Keratinocyte (primary cell): Measurements from ENCODE around the gene ITIH1. TPM values are rescaled to one million over a fixed set of nuclear protein-coding genes. Genes with fewer than 3 reads are reported as not detected.

Source experiments
- DNase-seq: peaks from one replicate; pipeline ENCODE4 v3.0.0-alpha.2; 2011; ENCODE audit warnings: low read depth, missing footprints, low spot score
- FAIRE-seq: peaks from 2 replicates; lab custom pipeline; 2011; peaks lifted over from hg19 to GRCh38; lab: Jason Lieb, UNC
- H2AFZ ChIP-seq: 2 replicates; pipeline ENCODE4 v1.6.0; 2012; ENCODE audit warnings: low read length, control low read depth, inconsistent platforms; ENCODE audit not compliant: control insufficient read depth
- H3K27ac ChIP-seq: 2 replicates; pipeline ENCODE4 v1.5.1; 2011; ENCODE audit warnings: low read length; ENCODE audit not compliant: control insufficient read depth, insufficient read depth
- H3K27me3 ChIP-seq: 3 replicates; pipeline ENCODE4 v1.6.0; 2011; ENCODE audit warnings: low read length; ENCODE audit not compliant: control insufficient read depth, insufficient read depth; ENCODE audit errors: extremely low read depth
- H3K36me3 ChIP-seq, 2 experiments: 2 replicates in 1 of 2; 3 replicates in 1 of 2; pipeline ENCODE4 v1.5.1; 2011; ENCODE audit warnings: low read length in 2 of 2, mild to moderate bottlenecking in 1 of 2; ENCODE audit not compliant: control insufficient read depth in 2 of 2, insufficient read depth in 2 of 2; ENCODE audit errors: extremely low read depth in 1 of 2
- H3K4me1 ChIP-seq: 3 replicates; pipeline ENCODE4 v1.5.1; 2011; ENCODE audit warnings: low read length; ENCODE audit not compliant: control insufficient read depth, insufficient read depth; ENCODE audit errors: extremely low read depth
- H3K4me2 ChIP-seq: 3 replicates; pipeline ENCODE4 v1.6.0; 2011; ENCODE audit warnings: low read depth, low read length; ENCODE audit not compliant: control insufficient read depth, insufficient read depth; ENCODE audit errors: extremely low read depth
- H3K4me3 ChIP-seq, 3 experiments: fragments of 200-600 bp in 1 of 3; sonication (generic) in 1 of 3; 2 replicates in 2 of 3; 3 replicates in 1 of 3; pipeline ENCODE4 v1.5.1; 2011 to 2016; ENCODE audit warnings: low read length in 3 of 3, mild to moderate bottlenecking in 3 of 3, control low read depth in 2 of 3, inconsistent platforms in 1 of 3, low read depth in 1 of 3, mixed read lengths in 1 of 3, mixed run types in 1 of 3, moderate library complexity in 1 of 3; ENCODE audit not compliant: control insufficient read depth in 2 of 3, insufficient read depth in 2 of 3; ENCODE audit errors: extremely low read depth in 1 of 3
- H3K79me2 ChIP-seq: 2 replicates; pipeline ENCODE4 v1.6.0; 2012; ENCODE audit warnings: low read length; ENCODE audit not compliant: control insufficient read depth, insufficient read depth
- H3K9ac ChIP-seq: 3 replicates; pipeline ENCODE4 v1.6.0; 2011; ENCODE audit warnings: low read length; ENCODE audit not compliant: control insufficient read depth, insufficient read depth; ENCODE audit errors: extremely low read depth
- H3K9me1 ChIP-seq: 3 replicates; pipeline ENCODE4 v1.6.0; 2011; ENCODE audit warnings: low read length; ENCODE audit not compliant: control insufficient read depth, insufficient read depth; ENCODE audit errors: extremely low read depth
- H3K9me3 ChIP-seq: 2 replicates; pipeline ENCODE4 v1.5.1; 2012; ENCODE audit warnings: low read depth, low read length; ENCODE audit not compliant: control insufficient read depth
- H4K20me1 ChIP-seq: 3 replicates; pipeline ENCODE4 v1.6.0; 2011; ENCODE audit warnings: low read length; ENCODE audit not compliant: control insufficient read depth, insufficient read depth; ENCODE audit errors: extremely low read depth
- CTCF ChIP-seq, 3 experiments: IDR thresholded peaks in 1 of 3; conservative IDR thresholded peaks in 1 of 3; optimal IDR thresholded peaks in 1 of 3; 2 replicates in 2 of 3; 3 replicates in 1 of 3; pipeline versions ENCODE3 to v1.5.1; 2011; ENCODE audit warnings: low read length in 3 of 3, mild to moderate bottlenecking in 3 of 3, moderate library complexity in 2 of 3, control low read depth in 1 of 3, inconsistent platforms in 1 of 3; ENCODE audit not compliant: insufficient read depth in 2 of 3; ENCODE audit errors: extremely low read depth in 1 of 3
- EZH2 ChIP-seq: IDR thresholded peaks from one replicate; pipeline ENCODE4 v1.6.1; 2012; ENCODE audit warnings: inconsistent platforms, mild to moderate bottlenecking, low read length, moderate library complexity
- dilution Hi-C: fragments of 300-500 bp; cut with MboI; formaldehyde crosslinking; loops from one replicate; pipeline ENCODE4 v1.7.0; 2020; ENCODE audit warnings: low sequenced_read_pairs; ENCODE audit not compliant: extremely low pct_ligation_motif_present
- polyA plus RNA-seq, 5 experiments: library from polyadenylated mRNA; depleted of rRNA in 3 of 5; stranded (reverse) in 3 of 5; stranded (forward) in 1 of 5; unstranded in 1 of 5; fragments of >200 nt; gene quantifications; 1 replicate in 1 of 5; 2 replicates in 3 of 5; 3 replicates in 1 of 5; pipeline versions ENCODE4 v1.2.1 to v1.2.3, GENCODE V29; 2011 to 2012; ENCODE audit warnings: missing spikeins in 2 of 5, low read depth in 1 of 5, low replicate concordance in 1 of 5

ITIH1 gene
- polyA plus RNA-seq, 1 donor (not counting 4 experiments of a cell fraction or from before 2014, with no cell fraction given) = not detected

- TF ChIP-seq CTCF (optimal IDR thresholded peaks at IDR 0.05 in 1 of 3, IDR thresholded peaks at IDR 0.05 in 1 of 3, conservative IDR thresholded peaks at IDR 0.05 in 1 of 3; ENCODE audit: extremely low read depth in 1 of 3, insufficient read depth in 2 of 3, low read length in 3 of 3) (no peak), EZH2 (no peak)
- H3K4me3 ChIP-seq = no peak overlapping the region
- no peaks in the 10 kb centered on the region for H4K20me1 ChIP-seq
- DNase-seq = no peak
- H3K36me3 ChIP-seq = no peaks in the 10 kb centered on the region
- no peak overlapping the region for H3K9ac ChIP-seq
- H3K4me2 ChIP-seq = no peak overlapping the region
- no peaks in the 10 kb centered on the region for H3K9me1 ChIP-seq
- dilution Hi-C loops = no loop called here
- H3K27ac ChIP-seq = no peak overlapping the region
- no peak for FAIRE-seq
- no peak overlapping the region for H2AFZ ChIP-seq
- no peaks in the 10 kb centered on the region for H3K9me3 ChIP-seq
- H3K4me1 ChIP-seq = no peaks in the 10 kb centered on the region
- H3K79me2 ChIP-seq = no peaks in the 10 kb centered on the region
- H3K27me3 ChIP-seq = peaks cover 19% of the 10 kb centered on the region
Observed at GRCh38 chr3:52787672-52788625, 10.6 kb downstream of the ITIH1 start.

- TF ChIP-seq EZH2 (no peak), CTCF (optimal IDR thresholded peaks at IDR 0.05 in 1 of 3, IDR thresholded peaks at IDR 0.05 in 1 of 3, conservative IDR thresholded peaks at IDR 0.05 in 1 of 3; ENCODE audit: extremely low read depth in 1 of 3, insufficient read depth in 2 of 3, low read length in 3 of 3) (no peak)
- no peaks in the 10 kb centered on the region for H3K79me2 ChIP-seq
- DNase-seq = no peak
- H3K9me1 ChIP-seq = no peaks in the 10 kb centered on the region
- no peak overlapping the region for H2AFZ ChIP-seq
- no peak overlapping the region for H3K4me3 ChIP-seq
- H3K9ac ChIP-seq = no peak overlapping the region
- peaks cover 13% of the 10 kb centered on the region for H3K27me3 ChIP-seq
- no peak overlapping the region for H3K4me2 ChIP-seq
- no peaks in the 10 kb centered on the region for H3K9me3 ChIP-seq
- dilution Hi-C loops = no loop called here
- H3K4me1 ChIP-seq = no peaks in the 10 kb centered on the region
- no peak overlapping the region for H3K27ac ChIP-seq
- H4K20me1 ChIP-seq = no peaks in the 10 kb centered on the region
- no peak for FAIRE-seq
- no peaks in the 10 kb centered on the region for H3K36me3 ChIP-seq
Observed at GRCh38 chr3:52788890-52789745, 11.7 kb downstream of the ITIH1 start.
